Common myeloid progenitor, CD34-positive (primary cell): Measurements from ENCODE around the gene SLC25A44.
A peak's percentile ranks its signal among the peaks of the same experiment; 100 is the strongest.
"Not testable (repeated sequence)": the region's sequence is repeated elsewhere in the genome, so short reads cannot be mapped to it uniquely, and the experiment has no call there.

Source experiments
- CTCF ChIA-PET: fragments of 350-600 bp; sonication (Branson Sonifier 250); formaldehyde crosslinking; loops from one replicate; lab custom pipeline; 2021; ENCODE audit warnings: antibody characterized with exemption; lab: Charles Lee
- POLR2A ChIA-PET: fragments of 350-600 bp; sonication (Branson Sonifier 250); formaldehyde crosslinking; loops from one replicate; lab custom pipeline; 2021; ENCODE audit warnings: antibody characterized with exemption; lab: Charles Lee
- DNase-seq, 3 donors: peaks; one replicate each; pipeline versions ENCODE4 v3.0.0 to v3.0.0-alpha.2; 2013
- H3K27ac ChIP-seq, 2 experiments: 1 replicate in 1 of 2; 2 replicates in 1 of 2; pipeline ENCODE4 v1.7.0; 2013; ENCODE audit warnings: inconsistent platforms in 2 of 2, low read length in 2 of 2, mild to moderate bottlenecking in 2 of 2, low read depth in 1 of 2, moderate library complexity in 1 of 2; ENCODE audit not compliant: severe bottlenecking in 2 of 2, insufficient read depth in 1 of 2, poor library complexity in 1 of 2
- H3K27me3 ChIP-seq, 5 experiments: replicated peaks in 2 of 5; 1 replicate in 3 of 5; 2 replicates in 2 of 5; pipeline versions ENCODE4 v1.6.1 to v1.7.0; 2013; ENCODE audit warnings: low read length in 4 of 5, mild to moderate bottlenecking in 2 of 5, moderate library complexity in 2 of 5, inconsistent platforms in 1 of 5; ENCODE audit not compliant: insufficient read depth in 5 of 5, control insufficient read depth in 4 of 5
- H3K36me3 ChIP-seq, 4 experiments: 1 replicate in 2 of 4; 2 replicates in 2 of 4; pipeline versions ENCODE4 v1.6.1 to v1.7.0; 2013; ENCODE audit warnings: low read length in 3 of 4, control low read depth in 1 of 4, mild to moderate bottlenecking in 1 of 4; ENCODE audit not compliant: control insufficient read depth in 4 of 4, insufficient read depth in 4 of 4
- H3K4me1 ChIP-seq, 4 experiments: 1 replicate in 3 of 4; 2 replicates in 1 of 4; pipeline versions ENCODE4 v1.6.1 to v1.7.1; 2013; ENCODE audit warnings: low read length in 3 of 4, mild to moderate bottlenecking in 3 of 4, control low read depth in 1 of 4, inconsistent platforms in 1 of 4, moderate library complexity in 1 of 4; ENCODE audit not compliant: control insufficient read depth in 4 of 4, insufficient read depth in 4 of 4; ENCODE audit errors: control extremely low read depth in 1 of 4
- H3K4me3 ChIP-seq, 7 experiments: 1 replicate in 4 of 7; 2 replicates in 3 of 7; pipeline versions ENCODE4 v1.5.1 to v1.7.0; 2013; ENCODE audit warnings: mild to moderate bottlenecking in 7 of 7, low read length in 6 of 7, moderate library complexity in 6 of 7, inconsistent platforms in 2 of 7, low read depth in 2 of 7, control low read depth in 1 of 7; ENCODE audit not compliant: insufficient read depth in 4 of 7, control insufficient read depth in 1 of 7; ENCODE audit errors: extremely low read depth in 1 of 7
- H3K9me3 ChIP-seq, 5 experiments: 1 replicate in 4 of 5; 2 replicates in 1 of 5; pipeline versions ENCODE4 v1.6.1 to v1.7.1; 2013; ENCODE audit warnings: low read length in 4 of 5, mild to moderate bottlenecking in 2 of 5, inconsistent platforms in 1 of 5, low read depth in 1 of 5, moderate library complexity in 1 of 5; ENCODE audit not compliant: control insufficient read depth in 4 of 5, insufficient read depth in 2 of 5; ENCODE audit errors: control extremely low read depth in 1 of 5
- WGBS: methylation state at CpG from one replicate; pipeline ENCODE4 v1.1.5; 2013; ENCODE audit not compliant: insufficient coverage; 5-methylcytosine and 5-hydroxymethylcytosine counted together

The SLC25A44 gene

GRCh38 chr1:156212833-156213643, 19.1 kb downstream of the SLC25A44 start, which contains the start of gene PMF1:
TSS of gene PMF1 (plus strand) at chr1:156213007. CDS start at chr1:156213016, 9 bp downstream.
- H3K36me3 ChIP-seq = peaks cover 7 to 47% (median 20%) of the 10 kb centered on the region in 4 experiments
- WGBS = 0% methylated on average over 60 of the region's 61 CpGs

GRCh38 chr1:156213644-156213966, 19.7 kb downstream of the SLC25A44 start:
- H3K9me3 ChIP-seq = no peaks in the 10 kb centered on the region
- peak overlapping the region; percentile 64 to 98 (median 92) for H3K4me3 ChIP-seq
- H3K27me3 ChIP-seq = no peaks in the 10 kb centered on the region
- peaks cover 6 to 43% (median 17%) of the 10 kb centered on the region in 4 experiments for H3K36me3 ChIP-seq
- DNase-seq = no peak
- peak overlapping the region; percentile 98 for H3K27ac ChIP-seq
- 31% methylated on average over 7 of the region's 11 CpGs for WGBS
- ChIA-PET CTCF (interaction anchor here (0.6 to 2.9 kb wide), 8 partner anchors 10 to 318 kb away, joined by 3 to 13 read pairs (median 4); no protein-coding TSS in a partner anchor), POLR2A (interaction anchor here (1.0 to 1.3 kb wide), 2 partner anchors 11 to 20 kb away, joined by 3 to 4 read pairs; partner anchors contain the start of gene SLC25A44)
- peaks cover 13 to 43% (median 32%) of the 10 kb centered on the region in 4 experiments for H3K4me1 ChIP-seq

More at GRCh38 chr1:156212833-156213643, 19.1 kb downstream of the SLC25A44 start, which contains the start of gene PMF1:
- Histone ChIP-seq H3K4me3 (peak within 1 kb of the TSS; percentile 64 to 98 (median 92)), H3K27ac (peak within 1 kb of the TSS; percentile 98), H3K27me3 (no peaks in the 10 kb centered on the region), H3K4me1 (peaks cover 8 to 39% (median 28%) of the 10 kb centered on the region in 4 experiments), H3K9me3 (no peaks in the 10 kb centered on the region)
- CTCF ChIA-PET = interaction anchor here (0.6 to 2.9 kb wide), 10 partner anchors 10 to 116 kb away, joined by 3 to 13 read pairs (median 4); no protein-coding TSS in a partner anchor
- DNase-seq = peak; percentile 95 to 97 (median 96)
- POLR2A ChIA-PET = interaction anchor here (0.6 to 1.3 kb wide), 10 partner anchors 10 to 130 kb away, joined by 3 to 9 read pairs (median 4); partner anchors contain the start of gene SLC25A44

GRCh38 chr1:156214024-156214748, 20.3 kb downstream of the SLC25A44 start:
- peak in 2 of 3 donors; percentile 42 to 57 for DNase-seq
- Histone ChIP-seq H3K27ac (peak overlapping the region; percentile 98), H3K9me3 (no peaks in the 10 kb centered on the region), H3K36me3 (peaks cover 3 to 37% (median 18%) of the 10 kb centered on the region in 4 experiments), H3K4me1 (peaks cover 19 to 47% (median 35%) of the 10 kb centered on the region in 4 experiments), H3K27me3 (no peaks in the 10 kb centered on the region), H3K4me3 (peak overlapping the region in 6 of 7 experiments; percentile 2 to 98 (median 92))
- ChIA-PET CTCF (interaction anchor here (0.6 to 2.9 kb wide), 11 partner anchors 9 to 318 kb away, joined by 3 to 13 read pairs (median 3); no protein-coding TSS in a partner anchor), POLR2A (no interaction called here)
- 77% methylated on average over 10 of the region's 16 CpGs for WGBS

- CTCF ChIA-PET = interaction anchor here (1.7 kb wide), 1 partner anchor 71 kb away, joined by 3 read pairs; no protein-coding TSS in a partner anchor
- Histone ChIP-seq H3K4me1 (peaks cover 20 to 54% (median 38%) of the 10 kb centered on the region in 4 experiments), H3K36me3 (peaks cover 2 to 24% (median 11%) of the 10 kb centered on the region in 4 experiments)
- H3K27me3 ChIP-seq, H3K27ac ChIP-seq, H3K9me3 ChIP-seq, H3K4me3 ChIP-seq, POLR2A ChIA-PET: not testable (repeated sequence)
- 97% methylated on average over 34 of the region's 55 CpGs for whole genome bisulfite sequencing
- DNase-seq = peak in 2 of 3 donors; percentile 31 to 35
These were observed 22.6 kb downstream of the SLC25A44 start for GRCh38 chr1:156216361-156217086.

GRCh38 chr1:156217871-156218270, 24.0 kb downstream of the SLC25A44 start:
- H3K9me3 ChIP-seq = no peaks in the 10 kb centered on the region
- peak overlapping the region; percentile 37 to 74 for H3K27ac ChIP-seq
- H3K4me3 ChIP-seq = peak overlapping the region in 5 of 7 experiments; percentile 14 to 61 (median 51)
- H3K4me1 ChIP-seq = peaks cover 20 to 54% (median 38%) of the 10 kb centered on the region in 4 experiments
- H3K36me3 ChIP-seq = peaks cover 4 to 28% (median 20%) of the 10 kb centered on the region in 4 experiments
- peak; percentile 75 to 91 (median 90) for DNase-seq
- H3K27me3 ChIP-seq = no peaks in the 10 kb centered on the region
- POLR2A ChIA-PET = interaction anchor here (0.6 kb wide), 1 partner anchor 17 kb away, joined by 7 read pairs; no protein-coding TSS in a partner anchor
- CTCF ChIA-PET = interaction anchor here (1.1 to 16.8 kb wide), 5 partner anchors 17 to 121 kb away, joined by 3 to 399 read pairs (median 4); partner anchors contain the start of gene SEMA4A
- 0% methylated on average over 2 of the region's 2 CpGs for WGBS

- Histone ChIP-seq H3K27ac (peak overlapping the region in 1 of 2 experiments; percentile 52), H3K9me3 (no peaks in the 10 kb centered on the region), H3K27me3 (no peaks in the 10 kb centered on the region), H3K4me3 (no peak overlapping the region), H3K4me1 (peaks cover 16 to 43% (median 29%) of the 10 kb centered on the region in 4 experiments), H3K36me3 (peaks cover 4 to 40% (median 25%) of the 10 kb centered on the region in 4 experiments)
- DNase-seq = no peak
- POLR2A ChIA-PET = interaction anchor here (0.9 kb wide), 1 partner anchor 59 kb away, joined by 5 read pairs; no protein-coding TSS in a partner anchor
- WGBS = 100% methylated on average over 5 of the region's 9 CpGs
- CTCF ChIA-PET = interaction anchor here (0.9 to 16.8 kb wide), 5 partner anchors 12 to 90 kb away, joined by 3 to 399 read pairs (median 4); partner anchors contain the start of gene SEMA4A
These were observed 26.3 kb downstream of the SLC25A44 start for GRCh38 chr1:156220226-156220625.
